DND-41 (cell line): ENCODE data around the gene DDX39A.

Source experiments
- CTCF ChIP-seq: IDR thresholded peaks from 2 replicates; pipeline ENCODE4 v1.5.1; 2012; ENCODE audit warnings: borderline replicate concordance, low read length, moderate library complexity, mild to moderate bottlenecking; ENCODE audit not compliant: poor library complexity, severe bottlenecking; ENCODE audit errors: extremely low read depth
- EZH2 ChIP-seq: IDR thresholded peaks from 3 replicates; pipeline ENCODE4 v1.6.1; 2012; ENCODE audit warnings: borderline replicate concordance, low read depth, mild to moderate bottlenecking, moderate library complexity, low read length, inconsistent platforms; ENCODE audit not compliant: severe bottlenecking

GRCh38 chr19:14408491-14409145, 10.5 kb downstream of the DDX39A start:
- no peak for TF ChIP-seq CTCF
- TF ChIP-seq EZH2: no peak
